ENCODE results near the gene MYRF. TPM values are rescaled to one million over a fixed set of nuclear protein-coding genes. Genes with fewer than 3 reads are reported as not detected.

MYRF gene
- total and polyA plus RNA-seq, 4 experiments from 2014 or later, result 0.44 to 1.6 (median 0.89) TPM

DNA sequence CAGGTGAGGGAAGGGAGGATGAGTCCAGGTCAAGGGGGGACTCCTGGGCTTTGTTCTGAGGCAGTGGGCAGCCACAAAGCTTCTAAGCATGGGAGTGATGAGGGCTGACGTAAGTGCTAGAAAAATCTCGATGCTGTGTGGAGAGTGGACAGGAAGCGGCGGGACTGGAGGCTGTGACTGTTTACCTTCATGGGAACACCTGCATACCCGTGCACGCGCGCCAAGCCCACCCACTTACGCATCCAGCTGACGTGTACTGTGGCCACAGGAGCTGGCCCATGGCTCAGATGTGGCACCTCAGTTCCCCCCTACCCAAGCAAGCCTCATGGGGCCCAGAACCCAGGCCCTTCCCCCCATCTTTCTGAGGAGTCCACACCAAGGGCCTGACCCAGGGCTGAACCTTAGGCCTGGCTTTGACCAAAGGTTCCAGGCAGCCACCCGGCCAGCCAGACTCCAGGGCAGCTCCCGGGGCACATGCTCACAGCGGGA lies 14.0 kb downstream of the MYRF start:
- H3K4me1 Mint-ChIP-seq, result peaks cover 0 to 5% (median 3%) of the 10 kb centered on the region in 4 donors
- no peaks in the 10 kb centered on the region for H3K4me1 ChIP-seq (ENCODE audit: insufficient read depth, low read length)
- no peaks in the 10 kb centered on the region for H3K36me3 Mint-ChIP-seq

GRCh38 chr11:61768376-61769076 lies 16.1 kb downstream of the MYRF start:
- no peaks in the 10 kb centered on the region for H3K27me3 Mint-ChIP-seq
- POLR2A ChIA-PET (ENCODE audit: partially characterized antibody), result no interaction called here

More for the DNA sequence above, 14.0 kb downstream of the MYRF start:
- Mint-ChIP-seq H3K4me3 (no peak overlapping the region), H3K27me3 (peaks cover 2 to 5% of the 10 kb centered on the region in 2 donors), H3K9me3 (peaks cover 0 to 2% (median 0%) of the 10 kb centered on the region in 8 donors), H3K27ac (peak overlapping the region in 1 of 7 donors; percentile 53)
- Histone ChIP-seq H3K4me3 (ENCODE audit: low read length in 2 of 2) (no peak overlapping the region), H3K36me3 (ENCODE audit: insufficient read depth, low read length) (no peaks in the 10 kb centered on the region), H3K27me3 (ENCODE audit: insufficient read depth, low read length) (no peaks in the 10 kb centered on the region), H3K9me3 (ENCODE audit: control insufficient read depth in 1 of 2, low read length in 2 of 2) (no peaks in the 10 kb centered on the region), H3K27ac (ENCODE audit: low read depth, low read length) (no peak overlapping the region)
- intact Hi-C loops (cut with micrococcal nuclease), result no loop called here
- CTCF ChIA-PET (ENCODE audit: partially characterized antibody), result no interaction called here
- DNase-seq, result no peak
- POLR2A ChIA-PET (ENCODE audit: partially characterized antibody), result no interaction called here

GRCh38 chr11:61769169-61769920 lies 16.9 kb downstream of the MYRF start:
- Histone ChIP-seq H3K4me1 (ENCODE audit: insufficient read depth, low read length) (peaks cover 8% of the 10 kb centered on the region), H3K4me3 (ENCODE audit: low read length in 2 of 2) (no peak overlapping the region), H3K9me3 (ENCODE audit: control insufficient read depth in 1 of 2, low read length in 2 of 2) (no peaks in the 10 kb centered on the region), H3K36me3 (ENCODE audit: insufficient read depth, low read length) (no peaks in the 10 kb centered on the region), H3K27me3 (ENCODE audit: insufficient read depth, low read length) (no peaks in the 10 kb centered on the region), H3K27ac (ENCODE audit: low read depth, low read length) (no peak overlapping the region)
- H3K27ac Mint-ChIP-seq, result no peak overlapping the region
- H3K36me3 Mint-ChIP-seq, result no peaks in the 10 kb centered on the region
- H3K27me3 Mint-ChIP-seq, result no peaks in the 10 kb centered on the region
- no peak for DNase-seq
- no peak overlapping the region for H3K4me3 Mint-ChIP-seq
- intact Hi-C loops (cut with micrococcal nuclease), result no loop called here
- POLR2A ChIA-PET (ENCODE audit: partially characterized antibody), result no interaction called here
- H3K9me3 Mint-ChIP-seq, result peaks cover 0 to 2% (median 0%) of the 10 kb centered on the region in 8 donors
- H3K4me1 Mint-ChIP-seq, result peaks cover 3 to 18% (median 4%) of the 10 kb centered on the region in 4 donors
- CTCF ChIA-PET (ENCODE audit: partially characterized antibody), result no interaction called here

More at GRCh38 chr11:61768376-61769076, 16.1 kb downstream of the MYRF start:
- peaks cover 3 to 18% (median 4%) of the 10 kb centered on the region in 4 donors for H3K4me1 Mint-ChIP-seq
- peak overlapping the region in 1 of 7 donors; percentile 42 for H3K27ac Mint-ChIP-seq
- peaks cover 0 to 2% (median 0%) of the 10 kb centered on the region in 8 donors for H3K9me3 Mint-ChIP-seq
- H3K36me3 Mint-ChIP-seq, result no peaks in the 10 kb centered on the region
- H3K9me3 ChIP-seq (ENCODE audit: control insufficient read depth in 1 of 2, low read length in 2 of 2), result no peaks in the 10 kb centered on the region
- no peak overlapping the region for H3K27ac ChIP-seq (ENCODE audit: low read depth, low read length)
- H3K4me3 ChIP-seq (ENCODE audit: low read length in 2 of 2), result no peak overlapping the region
- DNase-seq, result no peak
- CTCF ChIA-PET (ENCODE audit: partially characterized antibody), result no interaction called here
- H3K27me3 ChIP-seq (ENCODE audit: insufficient read depth, low read length), result no peaks in the 10 kb centered on the region
- H3K36me3 ChIP-seq (ENCODE audit: insufficient read depth, low read length), result no peaks in the 10 kb centered on the region
- peaks cover 8% of the 10 kb centered on the region for H3K4me1 ChIP-seq (ENCODE audit: insufficient read depth, low read length)
- H3K4me3 Mint-ChIP-seq, result no peak overlapping the region
- intact Hi-C loops (cut with micrococcal nuclease), result no loop called here

DNA sequence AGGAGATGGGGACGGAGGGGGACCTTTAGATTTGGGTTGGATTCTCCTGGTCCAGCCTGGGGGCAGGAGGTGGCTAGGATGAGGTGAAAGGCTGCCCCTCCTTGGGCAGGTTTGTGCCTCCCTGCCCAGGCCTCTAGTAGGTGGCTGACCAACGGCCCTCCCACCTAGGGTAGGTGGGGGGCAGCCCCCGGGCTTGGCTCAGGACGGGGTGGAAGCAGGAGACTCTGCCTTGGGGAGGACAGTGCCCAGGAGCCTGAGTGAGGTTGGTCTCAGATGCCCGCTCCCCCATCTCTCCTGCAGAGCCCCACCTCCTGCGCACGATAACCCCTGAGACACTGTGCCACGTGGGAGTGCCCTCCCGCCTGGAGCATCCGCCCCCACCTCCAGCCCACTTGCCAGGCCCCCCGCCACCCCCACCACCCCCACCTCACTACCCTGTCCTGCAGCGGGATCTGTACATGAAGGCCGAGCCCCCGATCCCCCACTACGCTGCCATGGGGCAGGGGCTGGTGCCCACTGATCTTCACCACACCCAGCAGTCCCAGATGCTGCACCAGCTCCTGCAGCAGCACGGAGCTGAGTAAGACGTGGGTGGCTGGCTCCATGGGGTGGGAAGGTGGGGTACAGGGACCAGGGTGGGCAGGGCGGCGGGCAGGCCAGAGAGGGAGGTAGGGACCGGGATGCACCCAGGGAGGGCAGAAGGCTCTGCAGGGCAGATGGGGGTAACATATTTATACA lies 17.7 kb downstream of the MYRF start:
- Histone ChIP-seq H3K36me3 (ENCODE audit: insufficient read depth, low read length) (no peaks in the 10 kb centered on the region), H3K4me3 (ENCODE audit: low read length in 2 of 2) (no peak overlapping the region), H3K27ac (ENCODE audit: low read depth, low read length) (no peak overlapping the region), H3K27me3 (ENCODE audit: insufficient read depth, low read length) (no peaks in the 10 kb centered on the region), H3K4me1 (ENCODE audit: insufficient read depth, low read length) (peaks cover 8% of the 10 kb centered on the region), H3K9me3 (ENCODE audit: control insufficient read depth in 1 of 2, low read length in 2 of 2) (no peaks in the 10 kb centered on the region)
- Mint-ChIP-seq H3K36me3 (no peaks in the 10 kb centered on the region), H3K27me3 (no peaks in the 10 kb centered on the region), H3K27ac (no peak overlapping the region), H3K4me1 (peaks cover 3 to 18% (median 4%) of the 10 kb centered on the region in 4 donors), H3K9me3 (peaks cover 0 to 2% (median 0%) of the 10 kb centered on the region in 8 donors), H3K4me3 (no peak overlapping the region)
- CTCF ChIA-PET (ENCODE audit: partially characterized antibody), result no interaction called here
- POLR2A ChIA-PET (ENCODE audit: partially characterized antibody), result no interaction called here
- DNase-seq, result no peak
- intact Hi-C loops (cut with micrococcal nuclease), result no loop called here

DNA sequence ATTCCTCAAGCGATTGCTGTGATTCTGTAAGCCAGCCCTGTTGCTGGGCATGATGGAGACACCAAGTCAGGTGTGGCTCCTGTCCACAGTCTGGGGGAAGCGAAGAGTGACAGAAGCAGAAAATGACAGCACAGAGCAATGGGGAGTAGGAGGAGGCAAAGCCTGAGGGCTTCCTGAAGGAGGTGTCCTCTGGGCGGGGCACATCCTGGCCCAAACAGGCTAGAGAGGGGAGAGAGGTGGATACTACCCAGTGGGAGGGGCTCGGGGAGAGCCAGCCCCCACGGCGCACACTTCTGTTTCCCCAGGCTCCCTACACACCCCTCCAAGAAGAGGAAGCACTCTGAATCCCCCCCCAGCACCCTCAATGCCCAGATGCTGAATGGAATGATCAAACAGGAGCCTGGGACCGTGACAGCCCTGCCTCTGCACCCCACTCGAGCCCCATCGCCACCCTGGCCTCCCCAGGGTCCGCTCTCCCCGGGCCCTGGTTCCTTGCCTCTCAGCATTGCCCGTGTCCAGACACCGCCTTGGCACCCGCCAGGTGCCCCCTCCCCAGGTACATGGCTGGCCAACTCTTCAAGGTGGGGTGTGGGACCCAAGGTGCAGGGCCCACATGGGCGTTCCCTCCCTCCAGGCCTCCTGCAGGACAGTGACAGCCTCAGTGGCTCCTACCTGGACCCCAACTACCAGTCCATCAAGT lies 18.9 kb downstream of the MYRF start:
- Mint-ChIP-seq H3K4me1 (peaks cover 3 to 21% (median 5%) of the 10 kb centered on the region in 4 donors), H3K27me3 (no peaks in the 10 kb centered on the region), H3K36me3 (no peaks in the 10 kb centered on the region), H3K27ac (peak overlapping the region in 1 of 7 donors; percentile 56), H3K4me3 (no peak overlapping the region), H3K9me3 (no peaks in the 10 kb centered on the region)
- CTCF ChIA-PET (ENCODE audit: partially characterized antibody), result interaction anchor here (0.6 kb wide), 1 partner anchor 790 kb away, joined by 3 read pairs; no protein-coding TSS in a partner anchor
- no peak overlapping the region for H3K4me3 ChIP-seq (ENCODE audit: low read length in 2 of 2)
- DNase-seq, result no peak
- H3K27ac ChIP-seq (ENCODE audit: low read depth, low read length), result no peak overlapping the region
- POLR2A ChIA-PET (ENCODE audit: partially characterized antibody), result no interaction called here
- H3K4me1 ChIP-seq (ENCODE audit: insufficient read depth, low read length), result peaks cover 8% of the 10 kb centered on the region
- no peaks in the 10 kb centered on the region for H3K36me3 ChIP-seq (ENCODE audit: insufficient read depth, low read length)
- H3K9me3 ChIP-seq (ENCODE audit: control insufficient read depth in 1 of 2, low read length in 2 of 2), result no peaks in the 10 kb centered on the region
- H3K27me3 ChIP-seq (ENCODE audit: insufficient read depth, low read length), result no peaks in the 10 kb centered on the region
- intact Hi-C loops (cut with micrococcal nuclease), result no loop called here

- Histone ChIP-seq H3K27ac (ENCODE audit: low read depth, low read length) (no peak overlapping the region), H3K36me3 (ENCODE audit: insufficient read depth, low read length) (no peaks in the 10 kb centered on the region), H3K4me3 (ENCODE audit: low read length in 2 of 2) (no peak overlapping the region), H3K4me1 (ENCODE audit: insufficient read depth, low read length) (peaks cover 13% of the 10 kb centered on the region), H3K9me3 (ENCODE audit: control insufficient read depth in 1 of 2, low read length in 2 of 2) (no peaks in the 10 kb centered on the region), H3K27me3 (ENCODE audit: insufficient read depth, low read length) (no peaks in the 10 kb centered on the region)
- CTCF ChIA-PET (ENCODE audit: partially characterized antibody), result no interaction called here
- no peaks in the 10 kb centered on the region for H3K9me3 Mint-ChIP-seq
- peak overlapping the region in 1 of 8 donors; percentile 23 for H3K4me3 Mint-ChIP-seq
- intact Hi-C loops (cut with micrococcal nuclease), result no loop called here
- peaks cover 5 to 28% (median 10%) of the 10 kb centered on the region in 4 donors for H3K4me1 Mint-ChIP-seq
- DNase-seq, result no peak
- no peaks in the 10 kb centered on the region for H3K36me3 Mint-ChIP-seq
- no peak overlapping the region for H3K27ac Mint-ChIP-seq
- H3K27me3 Mint-ChIP-seq, result no peaks in the 10 kb centered on the region
- POLR2A ChIA-PET (ENCODE audit: partially characterized antibody), result interaction anchor here (0.6 kb wide), 1 partner anchor 16 kb away, joined by 3 read pairs; no protein-coding TSS in a partner anchor
Observed at GRCh38 chr11:61771985-61772455, 19.6 kb downstream of the MYRF start.
